Tibial nerve (tissue), 4 donors: ENCODE measurements around the gene FAM47E. TPM values are rescaled to one million over a fixed set of nuclear protein-coding genes. Genes with fewer than 3 reads are reported as not detected.

Source experiments
- DNase-seq, 2 donors: peaks; one replicate each; pipeline ENCODE4 v3.0.0-alpha.2; 2019; ENCODE audit warnings: low spot score in 2 of 2
- H3K27ac ChIP-seq, 4 donors: fragments of 200-600 bp; sonication (generic) in 3 of 4; one replicate each; pipeline ENCODE4 v1.5.1; 2017 to 2019; ENCODE audit warnings: mild to moderate bottlenecking in 1 of 4
- H3K27me3 ChIP-seq, 2 donors: fragments of 200-600 bp; sonication (generic) in 1 of 2; one replicate each; pipeline versions ENCODE4 v1.5.1 to v1.6.0; 2017 to 2019
- H3K36me3 ChIP-seq, 3 donors: fragments of 200-600 bp; sonication (generic); one replicate each; pipeline ENCODE4 v1.5.1; 2018 to 2019
- H3K4me1 ChIP-seq, 4 donors: fragments of 200-600 bp; sonication (generic) in 3 of 4; one replicate each; pipeline ENCODE4 v1.5.1; 2017 to 2019
- H3K4me3 ChIP-seq, 4 donors: fragments of 200-600 bp; sonication (generic) in 3 of 4; one replicate each; pipeline ENCODE4 v1.5.1; 2017 to 2019; ENCODE audit warnings: mild to moderate bottlenecking in 1 of 4, moderate library complexity in 1 of 4
- H3K9me3 ChIP-seq, 4 donors: fragments of 200-600 bp; sonication (generic) in 3 of 4; one replicate each; pipeline ENCODE4 v1.5.1; 2017 to 2019
- EP300 ChIP-seq, 2 donors: sonication (generic); formaldehyde crosslinking; IDR thresholded peaks; one replicate each; pipeline ENCODE4 v1.6.1; 2017; ENCODE audit warnings: antibody characterized with exemption in 2 of 2, mild to moderate bottlenecking in 1 of 2
- POLR2A ChIP-seq, 2 donors: fragments of 450-650 bp; IDR thresholded peaks; one replicate each; pipeline ENCODE4 v1.6.1; 2017; ENCODE audit warnings: antibody characterized with exemption in 2 of 2, mild to moderate bottlenecking in 2 of 2, moderate library complexity in 2 of 2
- WGBS, 2 donors: methylation state at CpG; one replicate each; pipeline ENCODE4 v1.1.5; 2018; 5-methylcytosine and 5-hydroxymethylcytosine counted together
- total RNA-seq, 4 donors: library from RNA; depleted of rRNA; stranded (reverse); fragments of >200 nt; gene quantifications; one replicate each; pipeline ENCODE4 v1.1.0, GENCODE V29; 2016
- TF ChIP-seq, protein P1 (sequence below), 5 experiments: fragments of 200-600 bp in 3 of 5; fragments of 450-650 bp in 2 of 5; sonication (generic) in 3 of 5; IDR thresholded peaks; one replicate each; pipeline ENCODE4 v1.5.1; 2016 to 2019; ENCODE audit warnings: antibody characterized with exemption in 5 of 5, mild to moderate bottlenecking in 3 of 5, moderate library complexity in 2 of 5

Gene FAM47E
- total RNA-seq, 4 donors from 2014 or later: 0.30 to 4.6 (median 1.5) TPM

DNA sequence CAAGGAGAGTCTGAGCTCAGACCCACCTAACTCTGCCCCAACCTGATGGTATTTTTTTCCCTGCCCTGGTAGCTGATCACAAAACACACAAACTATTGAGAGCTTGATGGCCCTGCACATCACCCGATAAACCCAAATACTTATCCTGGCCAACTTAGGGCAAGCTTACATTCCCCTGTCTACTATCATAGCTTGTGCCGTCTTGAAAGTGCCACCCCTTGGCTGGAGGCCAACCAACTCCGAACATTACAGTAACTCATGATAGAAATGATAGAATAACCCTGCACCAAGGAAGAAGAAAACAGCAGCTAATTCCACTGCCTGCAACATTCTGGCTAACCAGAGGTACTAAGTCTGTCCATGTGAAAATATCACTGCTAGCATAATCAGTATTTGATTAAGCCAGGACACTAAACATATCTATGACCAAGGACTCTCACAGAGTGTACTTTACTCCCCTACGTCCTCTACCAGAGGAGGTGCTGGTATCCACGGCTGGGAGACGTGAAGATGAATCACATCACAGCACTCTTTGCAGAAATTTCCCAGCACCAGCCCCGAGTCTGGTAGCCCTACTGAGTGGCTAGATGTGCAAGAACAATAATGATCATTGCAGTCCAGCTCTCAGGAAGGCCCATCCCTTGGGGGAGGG lies 63.9 kb downstream of the FAM47E start:
- Histone ChIP-seq H3K9me3 (peaks cover 0 to 18% (median 0%) of the 10 kb centered on the region in 4 donors), H3K36me3 (peaks cover 0 to 3% (median 0%) of the 10 kb centered on the region in 3 donors), H3K4me1 (no peaks in the 10 kb centered on the region), H3K27me3 (no peaks in the 10 kb centered on the region), H3K4me3 (no peak overlapping the region), H3K27ac (no peak overlapping the region)
- 81 to 84% methylated on average over 7 of the region's 7 CpGs for WGBS, 2 donors
- TF ChIP-seq EP300 (IDR thresholded peaks at IDR 0.05) (no peak), POLR2A (IDR thresholded peaks at IDR 0.05) (no peak)
- TF ChIP-seq, protein P1, sequence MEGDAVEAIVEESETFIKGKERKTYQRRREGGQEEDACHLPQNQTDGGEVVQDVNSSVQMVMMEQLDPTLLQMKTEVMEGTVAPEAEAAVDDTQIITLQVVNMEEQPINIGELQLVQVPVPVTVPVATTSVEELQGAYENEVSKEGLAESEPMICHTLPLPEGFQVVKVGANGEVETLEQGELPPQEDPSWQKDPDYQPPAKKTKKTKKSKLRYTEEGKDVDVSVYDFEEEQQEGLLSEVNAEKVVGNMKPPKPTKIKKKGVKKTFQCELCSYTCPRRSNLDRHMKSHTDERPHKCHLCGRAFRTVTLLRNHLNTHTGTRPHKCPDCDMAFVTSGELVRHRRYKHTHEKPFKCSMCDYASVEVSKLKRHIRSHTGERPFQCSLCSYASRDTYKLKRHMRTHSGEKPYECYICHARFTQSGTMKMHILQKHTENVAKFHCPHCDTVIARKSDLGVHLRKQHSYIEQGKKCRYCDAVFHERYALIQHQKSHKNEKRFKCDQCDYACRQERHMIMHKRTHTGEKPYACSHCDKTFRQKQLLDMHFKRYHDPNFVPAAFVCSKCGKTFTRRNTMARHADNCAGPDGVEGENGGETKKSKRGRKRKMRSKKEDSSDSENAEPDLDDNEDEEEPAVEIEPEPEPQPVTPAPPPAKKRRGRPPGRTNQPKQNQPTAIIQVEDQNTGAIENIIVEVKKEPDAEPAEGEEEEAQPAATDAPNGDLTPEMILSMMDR (IDR thresholded peaks at IDR 0.05): no peak
- no peak for DNase-seq

DNA sequence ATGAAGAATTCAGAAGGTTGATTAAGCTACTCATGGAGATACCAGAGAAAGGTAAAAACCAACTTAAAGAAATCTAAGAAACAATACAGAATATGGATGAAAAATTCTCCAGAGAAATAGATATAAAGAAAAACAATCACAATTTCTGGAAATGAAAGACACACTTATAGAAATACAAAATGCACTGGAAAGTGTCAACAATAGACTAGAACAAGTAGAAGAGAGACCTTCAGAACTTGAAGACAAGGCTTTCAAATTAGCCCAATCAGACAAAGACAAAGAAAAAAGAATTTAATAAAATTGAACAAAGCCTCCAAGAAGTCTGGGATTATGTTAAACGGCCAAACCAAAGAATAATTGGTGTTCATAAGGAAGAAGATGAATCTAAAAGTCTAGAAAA lies 64.6 kb downstream of the FAM47E start:
- WGBS, 2 donors: 88 to 95% methylated on average over 1 of the region's 1 CpG
- H3K27me3 ChIP-seq: no peaks in the 10 kb centered on the region
- H3K27ac ChIP-seq: no peak overlapping the region
- TF ChIP-seq, protein P1 (IDR thresholded peaks at IDR 0.05): no peak
- no peak for TF ChIP-seq EP300 (IDR thresholded peaks at IDR 0.05)
- TF ChIP-seq POLR2A (IDR thresholded peaks at IDR 0.05): no peak
- DNase-seq: no peak
- no peak overlapping the region for H3K4me3 ChIP-seq
- no peaks in the 10 kb centered on the region for H3K4me1 ChIP-seq
- H3K36me3 ChIP-seq: no peaks in the 10 kb centered on the region
- H3K9me3 ChIP-seq: peaks cover 0 to 22% (median 0%) of the 10 kb centered on the region in 4 donors

DNA sequence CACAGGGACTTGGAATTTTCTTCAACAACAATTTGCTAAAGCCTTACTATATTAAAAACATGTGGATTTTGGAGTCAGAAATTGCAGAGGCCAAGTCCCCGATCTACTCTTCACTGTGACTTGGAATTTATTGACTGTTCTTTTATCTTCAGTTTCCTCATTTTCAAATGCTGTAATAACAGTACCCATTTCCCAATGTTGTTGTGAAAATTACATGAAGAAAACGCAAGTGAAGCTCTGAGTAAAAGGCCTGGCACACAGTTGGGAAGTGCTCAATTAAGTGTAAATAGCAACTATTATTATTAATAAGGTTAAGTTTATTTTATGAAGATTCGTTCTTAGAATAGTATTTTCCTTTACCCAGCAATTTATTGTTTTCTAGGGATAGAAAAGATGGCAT lies 70.7 kb downstream of the FAM47E start:
- no peak for DNase-seq
- Histone ChIP-seq H3K9me3 (peaks cover 0 to 30% (median 7%) of the 10 kb centered on the region in 4 donors), H3K27me3 (no peaks in the 10 kb centered on the region), H3K36me3 (no peaks in the 10 kb centered on the region), H3K4me3 (no peak overlapping the region), H3K4me1 (no peaks in the 10 kb centered on the region), H3K27ac (no peak overlapping the region)
- TF ChIP-seq POLR2A (IDR thresholded peaks at IDR 0.05) (no peak), EP300 (IDR thresholded peaks at IDR 0.05) (no peak)
- TF ChIP-seq, protein P1 (IDR thresholded peaks at IDR 0.05): no peak
- 70 to 74% methylated on average over 3 of the region's 3 CpGs for WGBS, 2 donors

DNA sequence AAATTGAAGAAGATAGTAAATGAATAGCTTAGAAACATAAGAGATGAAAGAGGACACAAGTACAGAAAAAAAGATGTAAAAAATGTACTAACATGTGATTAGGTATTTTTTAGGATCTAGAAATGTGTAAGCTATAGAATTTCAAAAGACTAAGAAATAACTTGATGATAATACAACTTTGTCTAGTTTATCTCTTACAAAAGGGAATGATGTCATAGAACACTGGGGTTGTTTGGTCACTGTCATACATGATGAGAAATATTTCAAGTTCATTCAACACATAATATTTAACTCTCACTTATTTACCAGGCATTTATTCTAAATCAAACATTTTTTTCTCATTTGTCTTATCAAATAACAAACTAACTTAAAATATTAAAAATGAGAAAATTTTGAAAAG lies 73.6 kb downstream of the FAM47E start:
- Histone ChIP-seq H3K27me3 (no peaks in the 10 kb centered on the region), H3K36me3 (no peaks in the 10 kb centered on the region), H3K4me3 (no peak overlapping the region), H3K27ac (no peak overlapping the region), H3K4me1 (no peaks in the 10 kb centered on the region), H3K9me3 (peaks cover 0 to 32% (median 7%) of the 10 kb centered on the region in 4 donors)
- DNase-seq: no peak
- no peak for TF ChIP-seq POLR2A (IDR thresholded peaks at IDR 0.05)
- TF ChIP-seq, protein P1 (IDR thresholded peaks at IDR 0.05): no peak
- TF ChIP-seq EP300 (IDR thresholded peaks at IDR 0.05): no peak

DNA sequence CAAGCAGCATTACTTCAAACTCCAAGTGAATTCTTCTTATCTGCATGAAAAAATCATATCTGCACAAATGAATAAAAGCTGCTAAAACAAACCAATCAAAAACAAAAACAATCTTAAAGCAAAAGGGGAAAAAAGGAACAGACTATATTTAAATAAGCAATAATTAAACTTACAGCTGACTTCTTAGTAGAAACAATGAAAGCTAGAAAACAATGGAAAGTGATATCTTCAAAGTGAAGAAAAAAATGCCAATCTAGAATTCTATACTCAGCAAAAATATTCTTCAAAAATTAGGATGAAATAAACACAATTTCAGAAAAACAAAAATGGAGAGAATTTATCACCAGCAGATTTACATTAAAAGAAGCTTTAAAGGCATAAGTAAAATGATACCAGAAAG lies 75.0 kb downstream of the FAM47E start:
- Histone ChIP-seq H3K4me3 (no peak overlapping the region), H3K9me3 (peaks cover 0 to 25% (median 7%) of the 10 kb centered on the region in 4 donors), H3K4me1 (no peaks in the 10 kb centered on the region), H3K27ac (no peak overlapping the region), H3K36me3 (no peaks in the 10 kb centered on the region), H3K27me3 (no peaks in the 10 kb centered on the region)
- TF ChIP-seq POLR2A (IDR thresholded peaks at IDR 0.05) (no peak), EP300 (IDR thresholded peaks at IDR 0.05) (no peak)
- TF ChIP-seq, protein P1 (IDR thresholded peaks at IDR 0.05): no peak
- no peak for DNase-seq

Other genes starting within 250 kb of the FAM47E start
- gene CXCL9, start 244.2 kb upstream of the FAM47E start, total RNA-seq: 1 to 10 TPM in 1 of 4 donors, under 1 TPM in 2, not detected in 1; 0.20 to 2.7 (median 0.84) TPM
- gene CXCL10, start 228.2 kb upstream of the FAM47E start, total RNA-seq: 1 to 10 TPM in 2 of 4 donors, not detected in 2; 1.2 to 2.8 TPM
- gene CXCL11, start 215.7 kb upstream of the FAM47E start, total RNA-seq: not detected
- gene ART3, start 177.0 kb upstream of the FAM47E start, total RNA-seq: 10 to 100 TPM in 3 of 4 donors, 1 to 10 TPM in 1; 2.9 to 44.4 (median 20.6) TPM
- gene NUP54, start 103.3 kb upstream of the FAM47E start, total RNA-seq: 10 to 100 TPM; 27.5 to 39.6 (median 31.8) TPM
- 100 to 1,000 TPM; 126 to 219 (median 143) TPM for gene SCARB2, start 37.9 kb upstream of the FAM47E start, total RNA-seq
- 10 to 100 TPM in 2 of 4 donors, 1 to 10 TPM in 2; 2.3 to 11.1 (median 6.7) TPM for gene STBD1, start 55.0 kb downstream of the FAM47E start, total RNA-seq
- gene CCDC158, start 169.4 kb downstream of the FAM47E start, total RNA-seq: 1 to 10 TPM in 2 of 4 donors, under 1 TPM in 2; 0.39 to 8.4 (median 0.86) TPM
- gene SHROOM3, start 183.5 kb downstream of the FAM47E start, total RNA-seq: 10 to 100 TPM; 28.0 to 49.8 (median 37.9) TPM